ENCODE data around the gene RNF19B. TPM values are rescaled to one million over a fixed set of nuclear protein-coding genes. Genes with fewer than 3 reads are reported as not detected.

Gene RNF19B
- total RNA-seq, 4 donors from 2014 or later = 28.1 to 62.1 (median 54.6) TPM

- Histone ChIP-seq H3K4me3 (peak overlapping the region; percentile 87 to 100 (median 95)), H3K27ac (peak overlapping the region; percentile 78 to 97 (median 94)), H3K9me3 (no peaks in the 10 kb centered on the region), H3K36me3 (no peaks in the 10 kb centered on the region), H3K27me3 (no peaks in the 10 kb centered on the region), H3K4me1 (peaks cover 0 to 25% (median 10%) of the 10 kb centered on the region in 4 donors)
- TF ChIP-seq CTCF (IDR thresholded peaks at IDR 0.05) (no peak), POLR2A (IDR thresholded peaks at IDR 0.05) (no peak)
- no peak for DNase-seq
Measured at GRCh38 chr1:32962248-32962896, 2.2 kb downstream of the RNF19B start.

- peaks cover 0 to 25% (median 10%) of the 10 kb centered on the region in 4 donors for H3K4me1 ChIP-seq
- no peak overlapping the region for H3K27ac ChIP-seq
- TF ChIP-seq CTCF (IDR thresholded peaks at IDR 0.05) (no peak), POLR2A (IDR thresholded peaks at IDR 0.05) (no peak)
- H3K36me3 ChIP-seq = no peaks in the 10 kb centered on the region
- peak in 1 of 3 donors; percentile 27 for DNase-seq
- H3K27me3 ChIP-seq = no peaks in the 10 kb centered on the region
- H3K4me3 ChIP-seq = no peak overlapping the region
- no peaks in the 10 kb centered on the region for H3K9me3 ChIP-seq
Measured at GRCh38 chr1:32960819-32961355, 3.7 kb downstream of the RNF19B start.

- Histone ChIP-seq H3K9me3 (no peaks in the 10 kb centered on the region), H3K27ac (no peak overlapping the region), H3K36me3 (no peaks in the 10 kb centered on the region), H3K4me1 (peaks cover 0 to 25% (median 10%) of the 10 kb centered on the region in 4 donors), H3K27me3 (no peaks in the 10 kb centered on the region), H3K4me3 (no peak overlapping the region)
- no peak for DNase-seq
- TF ChIP-seq CTCF (IDR thresholded peaks at IDR 0.05) (no peak), POLR2A (IDR thresholded peaks at IDR 0.05) (no peak)
Measured at GRCh38 chr1:32960342-32960741, 4.3 kb downstream of the RNF19B start.

GRCh38 chr1:32958827-32959226 lies 5.8 kb downstream of the RNF19B start:
- H3K4me1 ChIP-seq = peaks cover 0 to 25% (median 10%) of the 10 kb centered on the region in 4 donors
- no peaks in the 10 kb centered on the region for H3K9me3 ChIP-seq
- no peak overlapping the region for H3K4me3 ChIP-seq
- no peaks in the 10 kb centered on the region for H3K36me3 ChIP-seq
- DNase-seq = no peak
- TF ChIP-seq POLR2A (IDR thresholded peaks at IDR 0.05) = no peak
- TF ChIP-seq CTCF (IDR thresholded peaks at IDR 0.05) = no peak
- no peak overlapping the region for H3K27ac ChIP-seq
- H3K27me3 ChIP-seq = no peaks in the 10 kb centered on the region

GRCh38 chr1:32957017-32957416 lies 7.6 kb downstream of the RNF19B start:
- Histone ChIP-seq H3K9me3 (no peaks in the 10 kb centered on the region), H3K27me3 (no peaks in the 10 kb centered on the region), H3K4me1 (peaks cover 0 to 24% (median 5%) of the 10 kb centered on the region in 4 donors), H3K4me3 (no peak overlapping the region), H3K36me3 (no peaks in the 10 kb centered on the region), H3K27ac (no peak overlapping the region)
- DNase-seq = no peak
- TF ChIP-seq POLR2A (IDR thresholded peaks at IDR 0.05) = no peak
- no peak for TF ChIP-seq CTCF (IDR thresholded peaks at IDR 0.05)
